A673 (cell line): ENCODE results near the gene SFXN1. TPM values are rescaled to one million over a fixed set of nuclear protein-coding genes. Genes with fewer than 3 reads are reported as not detected.

Experiments
- BruUV-seq: library from RNA; stranded (reverse); fragments of 400-500 nt; replicated peaks from 2 replicates; lab custom pipeline; 2021; lab: Mats Ljungman, UMichigan
- CTCF ChIA-PET: fragments of 300-600 bp; sonication (Branson Sonifier 250); formaldehyde crosslinking; loops from one replicate; lab custom pipeline; 2022; ENCODE audit warnings: antibody characterized with exemption; lab: Charles Lee
- POLR2A ChIA-PET: fragments of 300-600 bp; sonication (Branson Sonifier 250); formaldehyde crosslinking; loops from one replicate; lab custom pipeline; 2022; ENCODE audit warnings: antibody characterized with exemption; ENCODE audit not compliant: low non-redundant PET; lab: Charles Lee
- DNase-seq: peaks from one replicate; pipeline ENCODE4 v3.0.0-alpha.2; 2015; ENCODE audit warnings: low spot score
- H3K27ac ChIP-seq: fragments of 200-600 bp; sonication (generic); 2 replicates; pipeline ENCODE4 v1.5.1; 2016; ENCODE audit warnings: mixed run types, low read depth, mild to moderate bottlenecking, mixed read lengths, antibody characterized with exemption, low read length; ENCODE audit not compliant: poor library complexity, severe bottlenecking
- H3K27me3 ChIP-seq: fragments of 200-600 bp; sonication (generic); replicated peaks from 2 replicates; pipeline ENCODE4 v1.6.1; 2017; ENCODE audit warnings: mixed run types, low read depth, mild to moderate bottlenecking, mixed read lengths, antibody characterized with exemption, low read length; ENCODE audit not compliant: insufficient read depth, poor library complexity
- H3K36me3 ChIP-seq: fragments of 200-600 bp; sonication (generic); 2 replicates; pipeline ENCODE4 v1.6.1; 2016; ENCODE audit warnings: mixed run types, mild to moderate bottlenecking, mixed read lengths, antibody characterized with exemption, low read length; ENCODE audit not compliant: insufficient read depth, poor library complexity, severe bottlenecking
- H3K4me1 ChIP-seq: fragments of 200-600 bp; sonication (generic); 2 replicates; pipeline ENCODE4 v1.6.1; 2017; ENCODE audit warnings: mixed run types, mild to moderate bottlenecking, mixed read lengths, antibody characterized with exemption, low read length; ENCODE audit not compliant: insufficient read depth, poor library complexity, severe bottlenecking
- H3K4me3 ChIP-seq: fragments of 200-600 bp; sonication (generic); 2 replicates; pipeline ENCODE4 v1.5.1; 2016; ENCODE audit warnings: low read depth, mixed run types, mild to moderate bottlenecking, mixed read lengths, low read length; ENCODE audit not compliant: poor library complexity, severe bottlenecking
- H3K9me3 ChIP-seq: fragments of 200-600 bp; sonication (generic); 2 replicates; pipeline ENCODE4 v1.6.1; 2016; ENCODE audit warnings: mixed run types, low read depth, mild to moderate bottlenecking, mixed read lengths, antibody characterized with exemption, low read length; ENCODE audit not compliant: poor library complexity, severe bottlenecking
- EZH2 ChIP-seq: fragments of 200-600 bp; sonication (generic); IDR thresholded peaks from 2 replicates; pipeline ENCODE4 v1.6.1; 2017; ENCODE audit warnings: borderline replicate concordance, low read depth, mild to moderate bottlenecking, mixed read lengths, antibody characterized with exemption, low read length; ENCODE audit not compliant: poor library complexity, severe bottlenecking
- intact Hi-C: fragments of 100-400 bp; cut with micrococcal nuclease; formaldehyde crosslinking; loops from one replicate; pipeline ENCODE4 v1.10.0; 2022; ENCODE audit not compliant: unreplicated experiment
- total RNA-seq: library from RNA; stranded (reverse); gene quantifications from 2 replicates; pipeline ENCODE4 v1.2.3, GENCODE V29; 2021
- TF ChIP-seq, protein P1 (sequence below): fragments of 300-800, 200-600 bp; sonication (generic); conservative IDR thresholded peaks from 2 replicates; pipeline ENCODE4 v1.5.1; 2017; ENCODE audit warnings: low read depth, mild to moderate bottlenecking, antibody characterized with exemption, low read length, moderate library complexity, mixed read lengths

The SFXN1 gene
- total RNA-seq, 1 experiment from 2014 or later: 108 TPM

DNA sequence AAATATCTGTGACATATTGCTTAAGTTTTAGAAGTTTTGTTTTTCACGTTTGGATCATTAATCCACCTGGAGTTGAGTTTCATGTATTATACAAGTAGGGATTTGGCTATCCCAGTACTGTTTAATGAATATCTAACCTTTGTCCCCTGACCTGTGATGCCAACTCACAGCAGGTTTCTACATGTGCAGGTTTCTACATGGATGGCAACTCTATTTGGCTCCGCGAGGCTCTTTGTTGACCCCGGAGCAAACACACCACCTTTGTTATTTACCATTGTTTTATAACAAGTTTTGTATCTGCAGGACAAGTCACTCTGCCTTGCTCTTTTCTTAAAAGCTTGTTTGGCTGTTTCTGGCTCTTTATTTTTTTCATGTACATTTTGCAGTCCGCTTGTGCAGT, 920 bp upstream of the SFXN1 start:
- POLR2A ChIA-PET: no interaction called here
- CTCF ChIA-PET: no interaction called here
- Histone ChIP-seq H3K4me1 (peaks cover 11% of the 10 kb centered on the region), H3K27ac (no peak overlapping the region), H3K27me3 (peaks cover 20% of the 10 kb centered on the region), H3K9me3 (no peaks in the 10 kb centered on the region), H3K4me3 (no peak overlapping the region), H3K36me3 (peaks cover 8% of the 10 kb centered on the region)
- no TSS peak for BruUV-seq
- no peak for TF ChIP-seq EZH2
- TF ChIP-seq, protein P1, sequence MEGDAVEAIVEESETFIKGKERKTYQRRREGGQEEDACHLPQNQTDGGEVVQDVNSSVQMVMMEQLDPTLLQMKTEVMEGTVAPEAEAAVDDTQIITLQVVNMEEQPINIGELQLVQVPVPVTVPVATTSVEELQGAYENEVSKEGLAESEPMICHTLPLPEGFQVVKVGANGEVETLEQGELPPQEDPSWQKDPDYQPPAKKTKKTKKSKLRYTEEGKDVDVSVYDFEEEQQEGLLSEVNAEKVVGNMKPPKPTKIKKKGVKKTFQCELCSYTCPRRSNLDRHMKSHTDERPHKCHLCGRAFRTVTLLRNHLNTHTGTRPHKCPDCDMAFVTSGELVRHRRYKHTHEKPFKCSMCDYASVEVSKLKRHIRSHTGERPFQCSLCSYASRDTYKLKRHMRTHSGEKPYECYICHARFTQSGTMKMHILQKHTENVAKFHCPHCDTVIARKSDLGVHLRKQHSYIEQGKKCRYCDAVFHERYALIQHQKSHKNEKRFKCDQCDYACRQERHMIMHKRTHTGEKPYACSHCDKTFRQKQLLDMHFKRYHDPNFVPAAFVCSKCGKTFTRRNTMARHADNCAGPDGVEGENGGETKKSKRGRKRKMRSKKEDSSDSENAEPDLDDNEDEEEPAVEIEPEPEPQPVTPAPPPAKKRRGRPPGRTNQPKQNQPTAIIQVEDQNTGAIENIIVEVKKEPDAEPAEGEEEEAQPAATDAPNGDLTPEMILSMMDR: no peak
- intact Hi-C loops: no loop called here
- DNase-seq: no peak

GRCh38 chr5:175478008-175478383, 364 bp upstream of the SFXN1 start:
- Histone ChIP-seq H3K36me3 (peaks cover 11% of the 10 kb centered on the region), H3K27me3 (peaks cover 20% of the 10 kb centered on the region), H3K4me3 (peak overlapping the region; percentile 92), H3K4me1 (peaks cover 11% of the 10 kb centered on the region), H3K9me3 (no peaks in the 10 kb centered on the region), H3K27ac (no peak overlapping the region)
- ChIA-PET CTCF (interaction anchor here (0.9 kb wide), 1 partner anchor 14 kb away, joined by 5 read pairs; no protein-coding TSS in a partner anchor), POLR2A (interaction anchor here (1.0 kb wide), 1 partner anchor 13 kb away, joined by 3 read pairs; no protein-coding TSS in a partner anchor)
- intact Hi-C loops: no loop called here
- no TSS peak for BruUV-seq
- TF ChIP-seq EZH2: no peak
- TF ChIP-seq, protein P1: no peak
- DNase-seq: no peak

DNA sequence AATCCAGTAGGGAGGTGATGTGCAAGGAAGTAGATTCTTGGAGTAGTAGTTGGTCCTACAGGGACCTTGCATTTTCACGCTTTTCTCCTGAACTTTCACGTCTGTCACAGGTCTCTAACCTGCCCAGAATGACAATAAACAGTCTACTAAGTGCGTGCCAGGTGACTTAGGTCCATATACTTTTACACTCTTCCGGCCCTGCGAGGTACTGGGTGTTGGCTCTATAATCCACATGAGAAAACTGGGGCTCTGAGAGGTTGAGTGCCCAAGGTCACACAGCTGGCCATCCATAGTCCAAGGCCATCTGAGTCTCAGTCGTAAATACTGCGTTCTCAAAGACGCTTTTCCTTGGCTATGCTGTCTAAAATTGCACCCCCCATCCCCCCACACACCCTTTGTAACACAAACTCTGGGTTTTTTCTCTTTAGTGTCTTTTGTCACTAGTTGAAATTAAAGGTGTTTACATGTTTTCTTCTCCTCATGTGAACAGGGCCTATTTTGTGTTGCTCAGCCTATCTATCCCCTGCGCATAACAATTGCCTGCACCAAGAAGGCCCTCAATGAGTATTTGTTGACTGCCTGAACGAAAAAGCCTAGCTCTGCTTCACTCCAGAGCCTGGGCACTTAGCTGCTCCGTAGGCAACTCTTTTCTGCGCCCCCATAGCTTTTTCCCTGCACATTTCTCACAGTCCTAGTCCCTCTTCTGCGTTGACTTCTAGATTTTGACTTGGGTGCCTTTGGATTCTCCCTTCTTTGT, 943 bp downstream of the SFXN1 start:
- CTCF ChIA-PET: no interaction called here
- TF ChIP-seq, protein P1: no peak
- no peak for TF ChIP-seq EZH2
- H3K27ac ChIP-seq: peak overlapping the region; percentile 79
- intact Hi-C loops: no loop called here
- H3K4me3 ChIP-seq: peak overlapping the region; percentile 92
- H3K9me3 ChIP-seq: no peaks in the 10 kb centered on the region
- POLR2A ChIA-PET: interaction anchor here (0.6 kb wide), 1 partner anchor 135 kb away, joined by 3 read pairs; no protein-coding TSS in a partner anchor
- peaks cover 11% of the 10 kb centered on the region for H3K36me3 ChIP-seq
- H3K27me3 ChIP-seq: peaks cover 18% of the 10 kb centered on the region
- no peak for DNase-seq
- H3K4me1 ChIP-seq: peaks cover 11% of the 10 kb centered on the region
- BruUV-seq: TSS peak; percentile 33
